Measurements from ENCODE around the gene ABHD12.

- no peak for TF ChIP-seq CTCF (IDR thresholded peaks at IDR 0.05)
- TF ChIP-seq POLR2A (IDR thresholded peaks at IDR 0.05): no peak
Observed at GRCh38 chr20:25360631-25361286, 29.9 kb downstream of the ABHD12 start.

All from heart left ventricle (tissue), 13 donors.